ENCODE results near the gene FAM240B.

DNA sequence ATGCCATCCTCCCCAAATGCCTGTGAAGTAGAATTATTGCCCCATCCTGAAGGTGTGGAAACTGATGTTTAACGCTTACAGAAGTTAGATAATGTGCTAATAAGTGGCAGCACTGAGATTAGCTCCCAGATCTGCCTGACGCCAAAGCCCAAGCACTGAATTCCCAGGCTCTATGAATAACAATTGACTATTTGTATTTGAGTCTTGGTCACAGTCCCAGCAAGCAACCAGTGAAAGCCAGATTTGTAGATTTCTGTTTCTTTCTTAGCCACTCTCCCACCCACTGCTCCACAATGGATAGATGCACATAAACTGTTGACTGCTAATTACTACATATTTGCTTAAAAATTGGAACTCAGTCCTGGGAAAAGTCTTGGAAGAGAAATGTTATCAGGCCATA lies 34.4 kb downstream of the FAM240B start:
- TF ChIP-seq POLR2AphosphoS5 (IDR thresholded peaks at IDR 0.05; ENCODE audit: low read depth, low read length) (no peak), SIN3A (IDR thresholded peaks at IDR 0.05; ENCODE audit: borderline replicate concordance, insufficient read depth, low read length) (no peak), TAF1 (IDR thresholded peaks at IDR 0.05; ENCODE audit: borderline replicate concordance, insufficient read depth, low read length) (no peak), FOXP2 (optimal IDR thresholded peaks at IDR 0.05; ENCODE audit: borderline replicate concordance, extremely low read depth, extremely low read length, insufficient read depth) (no peak)
- TF ChIP-seq, protein P1, sequence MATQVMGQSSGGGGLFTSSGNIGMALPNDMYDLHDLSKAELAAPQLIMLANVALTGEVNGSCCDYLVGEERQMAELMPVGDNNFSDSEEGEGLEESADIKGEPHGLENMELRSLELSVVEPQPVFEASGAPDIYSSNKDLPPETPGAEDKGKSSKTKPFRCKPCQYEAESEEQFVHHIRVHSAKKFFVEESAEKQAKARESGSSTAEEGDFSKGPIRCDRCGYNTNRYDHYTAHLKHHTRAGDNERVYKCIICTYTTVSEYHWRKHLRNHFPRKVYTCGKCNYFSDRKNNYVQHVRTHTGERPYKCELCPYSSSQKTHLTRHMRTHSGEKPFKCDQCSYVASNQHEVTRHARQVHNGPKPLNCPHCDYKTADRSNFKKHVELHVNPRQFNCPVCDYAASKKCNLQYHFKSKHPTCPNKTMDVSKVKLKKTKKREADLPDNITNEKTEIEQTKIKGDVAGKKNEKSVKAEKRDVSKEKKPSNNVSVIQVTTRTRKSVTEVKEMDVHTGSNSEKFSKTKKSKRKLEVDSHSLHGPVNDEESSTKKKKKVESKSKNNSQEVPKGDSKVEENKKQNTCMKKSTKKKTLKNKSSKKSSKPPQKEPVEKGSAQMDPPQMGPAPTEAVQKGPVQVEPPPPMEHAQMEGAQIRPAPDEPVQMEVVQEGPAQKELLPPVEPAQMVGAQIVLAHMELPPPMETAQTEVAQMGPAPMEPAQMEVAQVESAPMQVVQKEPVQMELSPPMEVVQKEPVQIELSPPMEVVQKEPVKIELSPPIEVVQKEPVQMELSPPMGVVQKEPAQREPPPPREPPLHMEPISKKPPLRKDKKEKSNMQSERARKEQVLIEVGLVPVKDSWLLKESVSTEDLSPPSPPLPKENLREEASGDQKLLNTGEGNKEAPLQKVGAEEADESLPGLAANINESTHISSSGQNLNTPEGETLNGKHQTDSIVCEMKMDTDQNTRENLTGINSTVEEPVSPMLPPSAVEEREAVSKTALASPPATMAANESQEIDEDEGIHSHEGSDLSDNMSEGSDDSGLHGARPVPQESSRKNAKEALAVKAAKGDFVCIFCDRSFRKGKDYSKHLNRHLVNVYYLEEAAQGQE (IDR thresholded peaks at IDR 0.05; ENCODE audit: insufficient read depth in 1 of 2, low read depth in 2 of 2, low read length in 2 of 2) = no peak

Data from PFSK-1 (cell line).